HG02870 (cell line): Measurements from ENCODE around the gene LITAF.

Experiments used
- ATAC-seq: cut with Tn5 transposase; IDR thresholded peaks from one replicate; pipeline ENCODE4 v1.9.1; 2021; ENCODE audit warnings: mild to moderate bottlenecking, moderate library complexity; ENCODE audit not compliant: unreplicated experiment

LITAF gene

GRCh38 chr16:11554053-11554452, 32.7 kb downstream of the LITAF start:
- ATAC-seq = no peak

DNA sequence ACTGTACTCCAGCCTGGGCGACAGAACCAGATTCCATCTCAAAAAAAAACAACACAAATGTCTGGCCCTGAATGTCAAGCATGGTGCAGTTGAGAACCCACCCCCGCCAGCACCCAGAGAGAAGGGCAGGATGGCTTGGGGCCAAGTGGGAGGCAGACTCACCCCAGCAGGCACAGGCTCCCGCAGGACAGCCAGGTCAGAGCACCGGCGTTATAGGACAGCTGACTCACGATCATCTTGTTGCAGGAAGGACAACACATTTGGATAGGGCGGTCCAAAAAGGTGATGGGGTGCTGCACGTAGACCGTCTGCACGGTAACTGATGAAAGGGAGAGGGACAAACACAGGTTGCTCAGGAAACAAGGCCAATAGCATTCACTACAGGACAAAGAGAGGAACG, 33.3 kb downstream of the LITAF start:
- no peak for ATAC-seq

- no peak for ATAC-seq
Measured at GRCh38 chr16:11552440-11552839, 34.3 kb downstream of the LITAF start.

DNA sequence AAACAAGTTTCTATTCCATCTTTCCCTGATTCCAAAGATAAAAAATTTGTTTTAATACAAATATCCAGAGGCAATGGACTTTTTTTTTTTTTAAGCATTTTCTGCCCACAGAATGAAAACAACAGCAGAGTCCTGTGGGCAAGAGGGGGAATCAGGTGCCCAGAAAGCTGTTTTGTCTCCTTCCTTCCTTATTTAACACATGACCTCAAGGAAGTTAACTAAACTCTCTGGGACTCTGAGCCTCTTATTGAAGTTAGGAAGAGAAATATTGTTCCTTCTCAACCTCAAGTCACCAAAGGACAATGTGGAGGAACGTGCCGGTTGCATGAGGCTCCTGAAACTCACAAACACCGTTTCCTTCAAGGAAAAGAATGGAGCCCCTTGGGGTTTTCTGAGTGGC, 34.9 kb downstream of the LITAF start:
- no peak for ATAC-seq

GRCh38 chr16:11550791-11551498, 35.8 kb downstream of the LITAF start:
- ATAC-seq = no peak

DNA sequence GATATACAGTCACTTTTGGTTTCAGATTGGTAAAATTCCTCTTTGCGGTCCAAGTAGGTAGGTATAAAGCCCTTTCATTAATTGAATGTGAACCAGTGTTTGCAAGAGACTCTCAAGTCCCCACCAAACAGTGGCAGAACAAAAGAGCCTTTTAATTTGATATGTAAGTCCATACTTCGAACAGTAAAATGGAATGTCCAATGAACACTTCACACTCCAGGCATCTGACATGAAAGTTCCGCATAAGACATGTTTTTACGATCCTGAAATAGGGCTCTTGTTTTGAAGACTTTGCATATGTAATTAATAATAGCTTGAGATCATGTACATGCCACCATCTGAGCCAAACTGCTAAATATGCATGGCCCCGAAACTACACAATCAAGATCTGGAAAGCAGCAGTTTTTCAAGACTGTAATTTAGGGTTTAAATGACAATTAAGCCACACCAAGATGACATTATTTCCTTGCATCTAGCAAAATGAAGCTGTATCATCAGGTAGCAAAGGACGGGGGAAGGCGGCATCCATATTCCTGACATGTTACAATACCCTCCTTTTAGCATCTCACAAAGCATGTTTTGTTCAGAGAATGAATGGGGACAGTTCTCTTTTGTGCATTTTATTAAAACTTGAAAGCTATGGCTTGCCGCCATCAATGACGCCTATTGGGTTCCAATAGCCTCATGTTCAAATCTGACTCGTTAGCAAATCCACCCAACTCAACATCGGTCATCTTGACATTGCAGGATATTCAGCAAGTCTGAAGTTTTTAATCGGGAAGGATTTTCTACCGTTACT, 39.4 kb downstream of the LITAF start:
- ATAC-seq = no peak

DNA sequence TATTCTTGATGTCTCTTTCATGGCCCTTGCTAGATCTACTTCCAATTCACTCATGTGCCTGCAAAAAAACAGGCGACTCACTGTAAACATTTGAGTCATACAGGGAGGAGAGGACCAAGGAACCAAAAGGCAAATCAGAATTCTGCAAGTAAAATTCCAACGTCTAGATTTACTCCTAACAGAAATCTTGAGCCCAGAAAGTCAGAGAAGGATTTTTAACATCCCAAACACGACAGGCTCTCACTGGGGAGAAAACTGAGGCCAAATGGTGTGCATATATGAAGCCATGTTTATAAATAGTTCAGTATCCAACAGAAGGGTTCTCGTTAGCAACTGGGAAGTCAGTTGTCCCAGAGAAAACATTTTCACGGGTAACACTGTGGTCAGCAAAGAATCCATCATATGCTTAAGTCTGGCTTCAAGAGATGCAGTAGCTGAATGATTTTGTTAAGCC, 40.1 kb downstream of the LITAF start:
- ATAC-seq = no peak

DNA sequence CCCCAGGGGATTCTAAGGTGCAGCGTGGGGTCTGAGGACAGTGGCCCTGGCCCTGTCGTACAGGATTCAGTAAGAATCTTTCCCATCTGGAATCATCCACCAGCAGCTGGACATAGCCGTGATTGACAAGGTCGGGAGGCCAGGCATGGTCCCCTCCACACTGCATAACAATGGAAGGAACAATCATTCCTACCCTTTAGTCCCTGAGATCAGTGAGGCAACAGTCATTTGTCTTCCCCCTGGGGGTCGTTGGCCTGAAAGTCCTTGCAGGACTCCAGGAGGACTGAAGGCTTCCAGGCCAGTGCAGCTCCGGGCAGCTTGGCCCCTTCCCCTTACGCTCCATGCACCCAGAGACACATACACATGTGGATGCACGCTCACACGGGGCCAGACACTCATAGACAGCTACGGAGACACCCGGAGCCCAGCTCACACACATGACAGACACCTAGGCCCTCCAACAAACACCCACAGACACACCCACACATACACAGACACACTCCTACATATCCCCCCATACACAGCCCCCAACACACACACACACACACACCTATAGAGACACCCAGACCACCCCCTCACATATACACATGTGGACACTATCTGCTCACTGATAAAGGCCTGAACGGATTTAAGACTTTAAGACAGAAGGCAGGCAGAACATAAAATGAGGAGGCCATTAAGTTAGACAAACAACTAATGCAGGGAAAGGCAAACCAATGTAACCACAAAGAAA, 42.9 kb downstream of the LITAF start:
- no peak for ATAC-seq

DNA sequence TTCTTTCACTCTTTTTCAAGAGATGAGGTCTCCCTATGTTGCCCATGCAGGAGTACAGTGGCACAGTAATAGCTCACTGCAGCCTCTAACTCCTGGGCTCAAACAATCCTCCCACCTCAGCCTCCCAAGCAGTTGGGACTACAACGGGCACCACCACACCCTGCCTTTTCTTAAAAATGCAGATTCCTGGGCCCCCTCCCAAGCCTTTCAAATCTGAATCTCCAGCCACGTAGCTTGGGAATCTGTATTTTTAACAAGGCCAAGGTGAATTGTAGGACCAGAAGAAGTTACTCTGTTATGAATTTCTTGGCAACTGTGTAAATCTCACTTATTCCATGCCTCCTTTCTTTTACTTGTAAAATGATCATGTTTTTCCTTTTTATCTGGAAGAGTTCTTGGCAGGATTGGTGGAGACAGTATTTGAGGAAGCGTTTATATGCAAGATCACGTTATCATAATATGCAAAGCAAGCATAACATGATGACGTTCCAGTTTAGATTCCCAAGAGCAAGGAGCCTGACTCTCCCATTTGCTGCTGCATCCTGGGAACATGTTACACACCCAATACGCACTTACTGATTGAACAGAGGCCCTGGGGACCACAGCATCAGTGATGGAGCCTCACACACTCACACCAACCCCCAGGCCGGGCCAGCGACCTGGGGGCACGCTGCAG, 44.5 kb downstream of the LITAF start:
- no peak for ATAC-seq

DNA sequence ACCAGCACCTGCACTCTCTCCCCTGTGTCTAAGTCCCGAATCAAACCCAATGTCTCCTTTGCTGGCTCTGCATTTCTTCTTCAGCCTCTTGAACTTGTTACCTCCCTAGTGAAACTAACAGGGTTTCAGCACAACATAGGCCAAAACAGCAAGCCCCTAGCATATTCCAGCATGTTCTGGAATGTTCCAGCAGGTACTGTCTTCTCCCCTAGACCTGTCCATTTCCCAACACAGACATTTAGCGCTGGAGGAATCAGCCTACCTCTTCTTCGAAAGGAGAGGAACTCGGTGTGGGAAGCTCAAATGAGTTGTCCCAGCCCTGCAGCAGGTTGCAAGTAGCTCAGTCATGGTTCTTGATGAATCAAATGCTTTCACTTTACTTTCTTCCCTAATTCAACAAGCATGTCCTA, 47.1 kb downstream of the LITAF start:
- no peak for ATAC-seq

DNA sequence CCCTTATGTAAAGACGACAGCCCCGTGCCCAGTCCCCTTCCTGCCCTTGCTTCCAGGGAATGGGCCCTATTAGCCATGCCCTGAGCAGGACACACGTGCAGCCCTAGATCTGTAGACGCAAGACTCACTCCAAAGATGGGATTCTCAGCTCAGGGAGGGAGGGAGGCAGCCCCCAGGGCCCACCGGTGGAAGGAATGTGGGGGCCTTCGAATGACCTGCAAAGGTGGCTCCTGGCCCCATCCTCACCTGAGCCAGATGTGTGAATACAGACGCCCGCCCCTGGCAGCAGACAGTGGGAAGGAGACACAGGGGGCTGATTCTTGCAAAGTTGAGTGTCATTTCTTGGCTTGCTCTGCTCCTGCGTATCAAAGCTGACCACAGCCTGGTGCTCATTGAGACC, 47.8 kb downstream of the LITAF start:
- ATAC-seq = no peak

DNA sequence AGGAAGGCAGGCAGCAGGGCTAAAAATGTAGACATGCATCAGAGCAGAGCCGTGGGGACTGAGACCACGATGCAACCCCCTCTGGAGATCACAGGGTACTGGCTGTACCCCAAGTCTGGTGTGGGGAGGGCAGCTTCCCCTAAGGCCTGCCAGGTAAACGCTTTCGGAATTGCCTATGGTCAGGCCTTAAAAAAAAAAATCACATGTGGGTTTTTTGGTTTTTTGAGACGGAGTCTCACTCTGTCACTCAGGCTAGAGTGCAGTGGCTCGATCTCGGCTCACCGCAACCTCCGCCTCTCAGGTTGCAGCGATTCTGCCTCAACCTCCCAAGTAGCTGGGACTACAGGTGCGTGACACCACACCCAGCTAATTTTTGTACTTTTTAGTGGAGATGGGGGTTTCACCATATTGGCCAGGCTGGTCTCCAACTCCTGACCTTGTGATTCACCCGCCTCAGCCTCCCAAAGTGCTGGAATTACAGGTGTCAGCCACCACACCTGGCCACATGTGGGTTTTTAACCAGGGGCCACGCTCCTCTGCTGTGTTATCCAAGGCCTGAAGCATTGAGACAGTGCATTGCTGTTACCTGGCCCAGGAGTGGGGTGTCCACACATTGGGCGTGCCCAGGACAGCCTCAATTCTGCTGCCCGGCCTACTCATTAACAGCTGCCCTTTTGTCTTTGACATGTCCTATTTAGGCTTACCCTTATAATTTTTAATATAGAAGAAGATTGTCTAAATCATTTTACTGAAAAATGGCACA, 50.4 kb downstream of the LITAF start:
- ATAC-seq = no peak

GRCh38 chr16:11535494-11535893, 51.2 kb downstream of the LITAF start:
- ATAC-seq = no peak

GRCh38 chr16:11534262-11534661, 52.5 kb downstream of the LITAF start:
- ATAC-seq = no peak

DNA sequence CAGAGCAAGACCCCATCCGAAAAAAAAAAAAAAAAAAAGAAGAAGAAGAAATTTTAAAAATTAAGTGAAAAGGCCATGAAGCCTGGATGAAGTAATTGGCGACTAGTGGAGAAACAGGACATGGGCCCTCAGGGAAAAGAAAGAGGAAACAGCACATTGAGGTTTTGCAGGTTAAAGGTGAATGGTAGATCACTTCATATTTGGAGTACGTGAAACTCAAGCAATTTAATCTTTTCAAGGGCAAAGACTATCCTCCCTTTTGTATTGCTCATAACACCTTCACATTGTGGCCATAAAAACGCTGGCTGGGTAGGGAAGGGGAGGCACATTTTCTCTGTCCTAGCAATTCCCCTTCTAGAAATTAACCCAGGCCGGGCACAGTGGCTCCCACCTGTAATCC, 53.1 kb downstream of the LITAF start:
- ATAC-seq = no peak

GRCh38 chr16:11530171-11530940, 56.4 kb downstream of the LITAF start:
- no peak for ATAC-seq

GRCh38 chr16:11529285-11529684, 57.4 kb downstream of the LITAF start:
- ATAC-seq = no peak

- ATAC-seq = no peak
Measured at GRCh38 chr16:11528053-11528452, 58.7 kb downstream of the LITAF start.

DNA sequence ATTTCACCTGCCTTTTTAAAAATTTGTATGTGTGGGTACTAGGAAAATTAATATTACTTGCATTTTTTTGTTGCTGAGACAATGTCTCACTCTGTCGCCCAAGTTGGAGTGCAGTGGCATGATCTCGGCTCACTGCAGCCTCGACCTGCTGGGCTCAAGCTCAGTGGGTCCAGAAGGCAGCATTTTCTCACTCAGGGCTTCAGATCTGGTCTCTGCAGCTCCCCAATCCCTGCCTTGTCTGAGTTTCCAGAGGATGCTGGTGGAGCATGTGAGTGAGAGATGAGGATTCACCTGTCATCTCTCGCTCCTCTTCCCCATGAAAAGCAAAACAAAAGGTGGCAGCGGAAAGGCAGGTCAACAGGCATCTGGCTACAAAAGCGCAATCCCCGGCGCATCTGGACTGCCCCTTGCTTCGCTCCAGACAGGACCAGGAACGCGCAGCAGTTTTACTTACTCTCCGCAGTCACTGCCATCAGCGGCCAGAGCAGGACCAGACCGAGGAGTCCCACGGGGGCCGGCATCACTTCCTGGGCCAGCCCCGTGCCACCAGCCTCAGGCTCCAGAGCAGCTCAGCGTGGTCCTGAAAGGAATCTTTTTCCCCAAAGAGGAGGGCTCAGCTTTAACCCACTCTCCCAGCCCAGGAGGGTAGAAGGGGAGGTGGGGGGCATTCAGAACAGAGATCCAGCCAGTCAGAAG, 59.9 kb downstream of the LITAF start:
- no peak for ATAC-seq
